ENCODE results near the gene CLN5.

CLN5 gene

DNA sequence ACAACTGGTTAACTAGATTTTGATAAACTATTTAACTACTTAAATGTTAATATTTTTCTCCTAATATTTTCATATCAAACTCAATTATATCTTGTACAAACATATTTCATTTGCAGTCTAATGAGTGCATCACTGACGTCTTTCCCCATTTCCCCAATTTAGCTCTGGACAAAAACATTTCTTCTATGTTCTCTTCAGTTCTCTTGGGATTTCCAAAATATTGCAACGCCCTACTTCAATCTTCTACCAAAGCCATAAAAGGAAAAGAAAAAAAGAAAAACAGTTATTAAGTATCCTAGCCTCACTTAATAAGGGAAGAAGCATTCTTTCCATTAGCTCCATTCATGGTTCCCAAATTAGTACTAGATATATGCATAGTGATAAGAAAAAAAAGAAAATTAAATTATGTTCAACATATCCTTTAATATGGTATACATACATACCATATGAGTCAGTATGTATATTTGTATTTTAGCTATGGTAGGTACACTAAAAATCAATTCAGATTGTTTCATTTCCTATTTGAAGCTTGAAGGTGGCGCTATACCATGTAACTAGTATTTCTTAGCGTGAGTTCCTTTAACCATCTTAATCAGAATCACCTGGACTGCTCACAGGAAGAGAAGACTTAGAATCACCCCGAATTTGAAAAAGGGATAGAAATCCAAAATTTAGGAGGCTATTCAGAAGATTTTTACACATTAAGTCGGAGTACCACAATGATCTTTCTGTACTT lies 25.2 kb downstream of the CLN5 start:
- no peak for DNase-seq (ENCODE audit: low read depth)

DNA sequence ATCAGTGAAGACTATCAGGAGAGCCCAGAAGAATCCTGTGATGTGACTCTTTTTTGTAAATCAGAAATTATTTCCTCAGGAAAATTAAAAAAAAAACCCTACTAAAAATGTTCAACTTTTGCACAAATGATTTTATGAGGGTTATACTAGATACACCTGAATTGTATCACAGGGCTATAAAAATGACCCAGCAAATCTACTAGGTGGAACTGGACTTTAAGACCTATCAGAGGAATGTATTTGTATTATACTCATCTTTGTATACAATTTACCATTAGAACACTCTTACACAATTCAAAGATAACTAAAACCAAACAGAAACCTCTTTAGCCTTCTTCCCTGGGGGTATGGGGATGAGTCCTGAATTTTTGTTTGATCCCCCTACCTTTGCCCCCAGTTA lies 27.9 kb downstream of the CLN5 start:
- no peak for DNase-seq (ENCODE audit: low read depth)

GRCh38 chr13:77022341-77022740 lies 30.5 kb downstream of the CLN5 start:
- no peak for DNase-seq (ENCODE audit: low read depth)

DNA sequence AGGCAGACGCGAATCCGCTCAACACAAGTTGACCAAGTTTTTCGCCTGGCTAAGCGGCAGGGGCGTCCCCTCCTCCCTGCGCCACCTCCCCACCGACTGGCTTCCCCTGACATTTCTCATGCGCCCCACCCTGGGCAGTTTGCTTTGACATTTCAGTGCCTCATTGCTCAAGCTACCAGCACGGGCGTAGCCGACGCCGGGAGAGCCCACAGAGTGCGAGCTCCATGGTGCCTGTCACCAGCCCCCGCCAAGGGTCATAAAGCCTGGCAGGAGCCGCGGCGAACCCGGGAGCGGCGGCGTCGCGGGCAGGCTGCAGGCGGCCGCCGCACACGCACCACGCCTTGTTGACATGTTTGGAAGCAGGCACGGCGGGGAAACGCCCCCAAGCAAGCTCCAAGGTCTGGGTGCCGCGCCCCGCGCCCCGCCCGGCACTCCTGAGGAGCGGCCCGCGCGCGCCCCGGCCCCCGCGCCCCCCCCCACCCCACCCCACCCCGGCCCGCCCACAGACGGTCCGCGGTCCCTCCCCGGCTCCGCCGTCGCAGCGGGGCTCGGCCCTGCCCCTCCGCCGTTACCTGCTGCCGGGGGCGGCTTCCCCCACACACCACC lies 34.5 kb downstream of the CLN5 start:
- peak; percentile 38 for DNase-seq (ENCODE audit: low read depth)

GRCh38 chr13:77026861-77027621 lies 35.2 kb downstream of the CLN5 start, which contains the start of gene FBXL3:
Gene FBXL3, minus strand, starts transcription at chr13:77027159. Its CDS starts 5,299 bp downstream, at chr13:77021860.
- peak; percentile 89 for DNase-seq (ENCODE audit: low read depth)

GRCh38 chr13:77028202-77028601 lies 36.3 kb downstream of the CLN5 start:
- no peak for DNase-seq (ENCODE audit: low read depth)

DNA sequence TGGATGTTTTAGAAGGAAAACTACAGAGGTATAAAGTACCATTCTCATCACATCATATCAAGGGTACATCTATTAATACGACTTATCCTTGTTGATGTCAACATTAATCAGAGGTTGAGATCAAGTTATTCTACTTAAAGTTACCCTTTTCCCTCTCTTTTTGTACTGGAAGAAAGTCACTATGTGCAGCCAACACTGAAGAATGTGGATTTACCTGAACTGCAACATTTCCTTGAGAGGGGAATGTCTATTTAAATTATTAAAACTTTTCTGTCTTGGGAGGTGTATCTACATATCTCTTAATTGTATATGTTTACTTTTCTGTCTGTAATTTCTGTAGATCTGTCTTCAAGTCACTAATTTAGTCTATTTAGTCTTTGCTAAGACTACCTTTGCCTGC lies 37.6 kb downstream of the CLN5 start:
- DNase-seq (ENCODE audit: low read depth) = no peak

- no peak for DNase-seq (ENCODE audit: low read depth)
These were observed 39.9 kb downstream of the CLN5 start for GRCh38 chr13:77031656-77032243.

GRCh38 chr13:77033717-77034302 lies 41.9 kb downstream of the CLN5 start:
- DNase-seq (ENCODE audit: low read depth) = no peak

- no peak for DNase-seq (ENCODE audit: low read depth)
These were observed 43.0 kb downstream of the CLN5 start for GRCh38 chr13:77034881-77035280.

- no peak for DNase-seq (ENCODE audit: low read depth)
These were observed 44.4 kb downstream of the CLN5 start for GRCh38 chr13:77036279-77036678.

DNA sequence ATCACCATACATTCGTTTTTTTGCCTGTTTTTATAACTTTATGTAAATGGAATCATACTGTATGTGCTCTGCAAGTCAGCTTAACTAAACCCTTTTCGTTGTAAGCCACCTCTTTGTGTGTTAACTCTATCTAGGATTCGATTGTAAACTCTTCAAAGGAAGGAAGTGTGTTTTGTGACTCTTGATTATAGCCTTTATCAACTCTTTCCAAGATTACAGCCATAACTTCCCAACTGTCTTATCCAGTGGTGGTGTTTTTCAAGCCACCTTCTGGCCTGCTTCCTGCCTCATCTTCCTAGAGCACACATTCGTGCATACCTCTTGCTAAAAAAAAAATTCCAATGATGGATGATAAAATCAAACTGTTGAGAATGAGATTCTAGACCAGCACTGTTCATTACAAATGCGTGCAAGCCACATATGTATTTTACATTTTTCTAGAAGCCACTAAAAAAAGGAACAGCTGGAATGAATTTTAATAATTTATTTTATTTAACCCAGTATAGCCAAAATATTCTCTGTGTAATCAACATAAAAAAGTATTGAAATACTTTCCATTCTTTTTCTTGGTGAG lies 47.1 kb downstream of the CLN5 start:
- DNase-seq (ENCODE audit: low read depth) = no peak

- no peak for DNase-seq (ENCODE audit: low read depth)
These were observed 48.2 kb downstream of the CLN5 start for GRCh38 chr13:77040076-77040475.

DNA sequence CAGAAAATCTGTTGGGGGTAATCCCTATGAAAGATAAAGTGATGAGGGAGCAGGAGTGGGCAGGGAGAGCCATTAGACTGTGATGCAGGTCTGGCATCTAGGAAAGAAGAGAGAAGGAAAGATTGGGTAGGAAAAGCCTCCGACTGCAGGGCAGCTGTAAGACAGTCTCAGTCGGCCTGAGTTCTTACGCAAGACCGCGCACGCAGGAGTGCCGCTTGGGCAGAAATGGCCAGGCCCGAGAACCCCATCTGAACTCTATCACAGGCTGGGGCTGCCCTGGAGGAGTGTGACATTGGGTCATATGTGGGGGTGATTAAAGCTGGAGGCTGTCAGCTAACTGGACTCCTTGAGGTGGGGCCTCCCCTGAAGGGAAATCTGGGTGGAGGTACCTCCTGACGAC lies 49.0 kb downstream of the CLN5 start:
- DNase-seq (ENCODE audit: low read depth) = no peak

- no peak for DNase-seq (ENCODE audit: low read depth)
These were observed 50.8 kb downstream of the CLN5 start for GRCh38 chr13:77042566-77043177.

GRCh38 chr13:77047649-77048343 lies 55.9 kb downstream of the CLN5 start:
- DNase-seq (ENCODE audit: low read depth) = no peak

- no peak for DNase-seq (ENCODE audit: low read depth)
These were observed 56.8 kb downstream of the CLN5 start for GRCh38 chr13:77048681-77049080.

- no peak for DNase-seq (ENCODE audit: low read depth)
These were observed 61.3 kb downstream of the CLN5 start for GRCh38 chr13:77053192-77053591.
